Breast epithelium (tissue), 4 donors: ENCODE results near the gene LRRC4C. TPM values are rescaled to one million over a fixed set of nuclear protein-coding genes. Genes with fewer than 3 reads are reported as not detected.

Source experiments
- DNase-seq, 2 donors: peaks; one replicate each; pipeline ENCODE4 v3.0.0-alpha.2; 2019; ENCODE audit warnings: low spot score in 2 of 2
- H3K27ac ChIP-seq, 2 donors: fragments of 200-600 bp; sonication (generic) in 1 of 2; one replicate each; pipeline ENCODE4 v1.5.1; 2016 to 2019; ENCODE audit warnings: mild to moderate bottlenecking in 1 of 2
- H3K27me3 ChIP-seq, 2 donors: fragments of 200-600 bp; sonication (generic) in 1 of 2; one replicate each; pipeline versions ENCODE4 v1.5.1 to v1.6.0; 2017 to 2019; ENCODE audit warnings: control low read depth in 1 of 2, mild to moderate bottlenecking in 1 of 2
- H3K36me3 ChIP-seq: fragments of 200-600 bp; one replicate; pipeline ENCODE4 v1.5.1; 2019
- H3K4me1 ChIP-seq, 2 donors: fragments of 200-600 bp; sonication (generic); one replicate each; pipeline ENCODE4 v1.5.1; 2016 to 2019; ENCODE audit warnings: control low read depth in 1 of 2
- H3K4me3 ChIP-seq, 3 donors: fragments of 200-600 bp; sonication (generic); 1 replicate in 2 of 3; 2 replicates in 1 of 3; pipeline ENCODE4 v1.5.1; 2016 to 2019; ENCODE audit warnings: mild to moderate bottlenecking in 3 of 3, moderate library complexity in 2 of 3
- H3K9me3 ChIP-seq, 2 donors: fragments of 200-600 bp; sonication (generic) in 1 of 2; one replicate each; pipeline ENCODE4 v1.5.1; 2016 to 2019; ENCODE audit warnings: control low read depth in 1 of 2
- CTCF ChIP-seq, 3 donors: fragments of 450-650 bp; IDR thresholded peaks; one replicate each; pipeline ENCODE4 v1.5.1; 2016 to 2017; ENCODE audit warnings: antibody characterized with exemption in 3 of 3, mild to moderate bottlenecking in 3 of 3, moderate library complexity in 3 of 3
- POLR2A ChIP-seq: fragments of 450-650 bp; IDR thresholded peaks from one replicate; pipeline ENCODE4 v1.6.1; 2016; ENCODE audit warnings: antibody characterized with exemption, mild to moderate bottlenecking, moderate library complexity
- POLR2AphosphoS5 ChIP-seq, 3 donors: sonication (generic); formaldehyde crosslinking; IDR thresholded peaks; one replicate each; pipeline ENCODE4 v1.6.1; 2017; ENCODE audit warnings: antibody characterized with exemption in 3 of 3
- intact Hi-C: fragments of 100-400 bp; cut with DNase I; formaldehyde crosslinking; loops from one replicate; pipeline ENCODE4 v1.15.1; 2023; ENCODE audit warnings: low total_unique reads
- total RNA-seq, 3 donors: library from RNA; depleted of rRNA; stranded (reverse); fragments of >200 nt; gene quantifications; one replicate each; pipeline ENCODE4 v1.1.0, GENCODE V29; 2016

Gene LRRC4C
- total RNA-seq, 3 donors from 2014 or later, result 2.9 to 15.4 (median 6.6) TPM

GRCh38 chr11:41301023-41301422 is 158.4 kb downstream of the LRRC4C start:
- no peak for DNase-seq
- Histone ChIP-seq H3K4me3 (no peak overlapping the region), H3K4me1 (no peaks in the 10 kb centered on the region), H3K27me3 (no peaks in the 10 kb centered on the region), H3K27ac (no peak overlapping the region), H3K36me3 (no peaks in the 10 kb centered on the region), H3K9me3 (no peaks in the 10 kb centered on the region)
- intact Hi-C loops, result no loop called here
- TF ChIP-seq POLR2A, result no peak
- TF ChIP-seq CTCF (IDR thresholded peaks at IDR 0.05), result no peak
- TF ChIP-seq POLR2AphosphoS5 (IDR thresholded peaks at IDR 0.05), result no peak

- H3K27me3 ChIP-seq, result no peaks in the 10 kb centered on the region
- H3K9me3 ChIP-seq, result no peaks in the 10 kb centered on the region
- DNase-seq, result no peak
- TF ChIP-seq POLR2A (no peak), CTCF (IDR thresholded peaks at IDR 0.05) (no peak), POLR2AphosphoS5 (IDR thresholded peaks at IDR 0.05) (no peak)
- intact Hi-C loops, result no loop called here
- no peaks in the 10 kb centered on the region for H3K4me1 ChIP-seq
- no peak overlapping the region for H3K27ac ChIP-seq
- H3K36me3 ChIP-seq, result no peaks in the 10 kb centered on the region
- no peak overlapping the region for H3K4me3 ChIP-seq
These were observed 170.0 kb downstream of the LRRC4C start for GRCh38 chr11:41289408-41289807.

- H3K27me3 ChIP-seq, result no peaks in the 10 kb centered on the region
- H3K27ac ChIP-seq, result no peak overlapping the region
- H3K4me3 ChIP-seq, result no peak overlapping the region
- DNase-seq, result no peak
- no peaks in the 10 kb centered on the region for H3K4me1 ChIP-seq
- intact Hi-C loops, result no loop called here
- H3K9me3 ChIP-seq, result no peaks in the 10 kb centered on the region
- H3K36me3 ChIP-seq, result no peaks in the 10 kb centered on the region
- no peak for TF ChIP-seq CTCF (IDR thresholded peaks at IDR 0.05)
These were observed 172.7 kb downstream of the LRRC4C start for GRCh38 chr11:41286751-41287150.

GRCh38 chr11:41284354-41284753 is 175.1 kb downstream of the LRRC4C start:
- DNase-seq, result no peak
- Histone ChIP-seq H3K36me3 (no peaks in the 10 kb centered on the region), H3K4me1 (no peaks in the 10 kb centered on the region), H3K4me3 (no peak overlapping the region), H3K27ac (no peak overlapping the region), H3K27me3 (no peaks in the 10 kb centered on the region), H3K9me3 (no peaks in the 10 kb centered on the region)
- no peak for TF ChIP-seq CTCF (IDR thresholded peaks at IDR 0.05)
- no peak for TF ChIP-seq POLR2AphosphoS5 (IDR thresholded peaks at IDR 0.05)
- intact Hi-C loops, result no loop called here

- no peaks in the 10 kb centered on the region for H3K36me3 ChIP-seq
- DNase-seq, result no peak
- H3K4me1 ChIP-seq, result no peaks in the 10 kb centered on the region
- H3K4me3 ChIP-seq, result no peak overlapping the region
- intact Hi-C loops, result no loop called here
- no peak overlapping the region for H3K27ac ChIP-seq
- no peak for TF ChIP-seq POLR2A
- TF ChIP-seq CTCF (IDR thresholded peaks at IDR 0.05), result no peak
- TF ChIP-seq POLR2AphosphoS5 (IDR thresholded peaks at IDR 0.05), result no peak
- no peaks in the 10 kb centered on the region for H3K9me3 ChIP-seq
- no peaks in the 10 kb centered on the region for H3K27me3 ChIP-seq
These were observed 176.1 kb downstream of the LRRC4C start for GRCh38 chr11:41283191-41283930.
